SKM-1 treated with dmso at 0.1 percent for 144 hours (cell line): ENCODE measurements around the gene CCNQ.

Source experiments
- DNase-seq: peaks from one replicate; lab custom pipeline; 2025; ENCODE audit not compliant: unreplicated experiment; lab: John Stamatoyannopoulos, UW

CCNQ gene

GRCh38 chrX:153598541-153599191, at the start of gene CCNQ:
Gene CCNQ (minus strand): TSS chrX:153599139. CDS start chrX:153599073, 66 bp downstream.
- DNase-seq, result no peak

- DNase-seq, result no peak
These were observed 48.8 kb upstream of the CCNQ start for GRCh38 chrX:153647461-153648357.

GRCh38 chrX:153646620-153647373, 47.9 kb upstream of the CCNQ start, which contains the start of gene DUSP9:
Gene DUSP9 (plus strand): TSS chrX:153647203. CDS start chrX:153647954, 751 bp downstream.
- no peak for DNase-seq

- no peak for DNase-seq
These were observed 47.1 kb upstream of the CCNQ start for GRCh38 chrX:153645921-153646488.

- DNase-seq, result no peak
These were observed 46.2 kb upstream of the CCNQ start for GRCh38 chrX:153645151-153645550.

GRCh38 chrX:153644356-153645125, 45.6 kb upstream of the CCNQ start:
- no peak for DNase-seq

GRCh38 chrX:153643431-153644351, 44.8 kb upstream of the CCNQ start:
- no peak for DNase-seq

GRCh38 chrX:153642655-153643430, 43.9 kb upstream of the CCNQ start:
- no peak for DNase-seq

GRCh38 chrX:153642051-153642654, 43.2 kb upstream of the CCNQ start:
- DNase-seq, result no peak

GRCh38 chrX:153641627-153642026, 42.7 kb upstream of the CCNQ start:
- no peak for DNase-seq

GRCh38 chrX:153640736-153641575, 42.0 kb upstream of the CCNQ start:
- no peak for DNase-seq

- DNase-seq, result no peak
These were observed 41.2 kb upstream of the CCNQ start for GRCh38 chrX:153640045-153640686.

- DNase-seq, result no peak
These were observed 40.5 kb upstream of the CCNQ start for GRCh38 chrX:153639177-153640044.

GRCh38 chrX:153638436-153639176, 39.7 kb upstream of the CCNQ start:
- no peak for DNase-seq

GRCh38 chrX:153638041-153638371, 39.1 kb upstream of the CCNQ start:
- DNase-seq, result no peak
